Measurements from ENCODE around the gene PPP2R1B.

PPP2R1B gene

DNA sequence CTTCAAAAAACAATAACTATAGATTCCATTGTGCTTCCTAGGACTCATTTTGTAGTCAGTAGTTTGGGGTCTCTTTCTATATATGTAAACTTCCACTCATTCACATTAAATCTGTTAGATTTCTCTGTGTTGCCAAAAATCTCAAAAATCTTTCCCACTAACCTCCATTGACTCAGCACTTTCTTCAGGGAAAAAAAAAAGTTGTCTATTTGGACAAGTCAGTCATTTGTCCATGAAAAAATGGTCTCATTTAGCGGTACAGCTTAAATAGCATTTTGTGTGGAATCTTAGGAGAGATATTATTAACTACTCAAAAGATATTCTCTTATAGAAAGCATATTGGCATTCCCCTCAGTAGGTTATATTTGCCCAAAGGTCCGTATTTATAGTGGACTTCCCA lies 81.9 kb downstream of the PPP2R1B start:
- no peak for DNase-seq

DNA sequence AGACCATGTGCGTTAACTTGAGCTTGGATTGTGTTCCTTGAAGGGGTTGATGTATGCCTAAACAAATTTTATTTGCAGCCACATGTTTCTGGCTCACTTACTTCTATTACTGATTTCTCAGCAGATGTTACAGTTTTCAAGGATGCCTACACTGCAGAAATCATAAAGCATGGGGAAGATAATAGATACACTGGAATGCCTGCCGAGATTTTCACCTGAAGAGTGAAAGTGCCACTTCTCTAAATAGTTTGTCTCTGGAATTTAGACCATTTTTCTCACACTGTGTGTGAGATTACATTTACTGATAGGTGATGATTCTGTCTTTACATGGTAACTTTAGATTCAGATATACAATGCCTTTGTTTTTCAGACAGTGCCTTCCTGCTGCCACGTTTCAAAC lies 82.4 kb downstream of the PPP2R1B start:
- DNase-seq, result no peak

DNA sequence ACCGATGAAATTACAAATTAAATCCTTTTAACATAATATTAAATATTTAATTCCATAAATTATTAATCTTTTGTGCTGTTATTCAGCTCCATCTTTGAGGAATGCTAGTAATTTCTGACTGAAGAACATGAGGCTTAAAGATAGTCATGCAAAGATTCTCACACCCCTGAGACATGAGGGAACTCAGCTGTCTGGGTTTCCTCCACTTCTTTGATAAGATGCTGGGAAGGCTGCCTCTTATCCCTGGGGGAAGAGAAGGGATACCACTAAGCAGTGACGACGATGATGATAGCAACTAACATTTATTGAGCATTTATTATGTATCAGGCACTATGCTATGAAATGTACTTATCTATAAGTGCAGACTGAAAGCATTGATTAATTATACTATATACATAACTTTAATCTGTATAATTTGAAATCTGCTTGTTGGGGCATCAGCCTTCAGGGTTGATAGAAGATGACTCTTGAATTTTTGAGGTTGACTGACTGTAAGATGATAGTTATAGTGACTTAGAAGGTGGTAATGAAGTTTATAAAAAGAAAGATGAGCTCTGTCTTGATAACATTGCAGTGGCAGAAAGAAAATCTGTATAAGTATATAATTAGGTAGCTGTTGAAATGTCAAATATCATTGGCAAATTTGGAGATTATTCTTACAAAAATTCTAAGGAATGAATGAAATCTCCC lies 85.6 kb downstream of the PPP2R1B start:
- no peak for DNase-seq
